HepG2 (cell line): ENCODE results near the gene RCOR1. TPM values are rescaled to one million over a fixed set of nuclear protein-coding genes. Genes with fewer than 3 reads are reported as not detected.

Experiments used
- GZF1 ChIP-seq: sonication (generic); formaldehyde crosslinking; IDR thresholded peaks from 2 replicates; pipeline ENCODE4 v1.5.1; 2020; ENCODE audit warnings: mild to moderate bottlenecking, missing genetic modification reagents
- MATR3 ChIP-seq: sonication (generic); formaldehyde crosslinking; IDR thresholded peaks from 2 replicates; pipeline ENCODE4 v1.4.0; 2020; ENCODE audit warnings: missing genetic modification reagents
- MTERF4 ChIP-seq: sonication (generic); formaldehyde crosslinking; IDR thresholded peaks from 2 replicates; pipeline ENCODE4 v1.8.0; 2023; ENCODE audit warnings: mild to moderate bottlenecking, missing genetic modification reagents
- NR2F1 ChIP-seq, 2 experiments: fragments of 450-650 bp in 1 of 2; formaldehyde crosslinking in 1 of 2; IDR thresholded peaks; 2 replicates each; pipeline versions ENCODE4 v1.5.0 to v1.6.1; 2016 to 2020; ENCODE audit warnings: mild to moderate bottlenecking in 1 of 2, missing compliant biosample characterization in 1 of 2, missing genetic modification reagents in 1 of 2, moderate library complexity in 1 of 2
- RBM22 ChIP-seq: fragments of 200-400 bp; formaldehyde crosslinking; optimal IDR thresholded peaks from 2 replicates; pipeline ENCODE3; 2017; ENCODE audit warnings: mild to moderate bottlenecking, low read length, moderate library complexity
- SATB2 ChIP-seq: sonication (generic); formaldehyde crosslinking; IDR thresholded peaks from 2 replicates; pipeline ENCODE4 v1.5.0; 2020; ENCODE audit warnings: missing genetic modification reagents
- SMAD3 ChIP-seq: sonication (generic); formaldehyde crosslinking; IDR thresholded peaks from 2 replicates; pipeline ENCODE4 v1.4.0; 2020; ENCODE audit warnings: missing genetic modification reagents
- SP1 ChIP-seq, 2 experiments: fragments of 450-650 bp in 1 of 2; sonication (generic) in 1 of 2; formaldehyde crosslinking in 1 of 2; IDR thresholded peaks; 2 replicates each; pipeline versions ENCODE4 v1.4.0 to v1.6.1; 2016 to 2020; ENCODE audit warnings: missing genetic modification reagents in 1 of 2
- ZNF354B ChIP-seq: sonication (generic); formaldehyde crosslinking; IDR thresholded peaks from 2 replicates; pipeline ENCODE4 v1.8.0; 2022; ENCODE audit warnings: mild to moderate bottlenecking, missing genetic modification reagents
- ZNF451 ChIP-seq: sonication (generic); formaldehyde crosslinking; IDR thresholded peaks from 2 replicates; pipeline ENCODE4 v1.5.0; 2020; ENCODE audit warnings: mild to moderate bottlenecking, missing genetic modification reagents
- polyA plus RNA-seq, 8 experiments: library from polyadenylated mRNA; depleted of rRNA in 3 of 8; stranded (reverse) in 7 of 8; unstranded in 1 of 8; fragments of >200 nt; fragmentation: Illumina TruSeq in 4 of 8; extraction: Trizol in 4 of 8; gene quantifications; 2 replicates each; pipeline versions ENCODE4 v1.2.1 to v1.2.3, GENCODE V29; 2011 to 2016; ENCODE audit warnings: low read depth in 4 of 8, missing spikeins in 1 of 8, mixed read lengths in 1 of 8; ENCODE audit not compliant: insufficient read depth in 1 of 8
- total RNA-seq, 5 experiments: library from RNA; depleted of rRNA; stranded (reverse); fragments of >200 nt; fragmentation: Illumina TruSeq; extraction: Trizol; gene quantifications; 2 replicates each; pipeline ENCODE4 v1.2.3, GENCODE V29; 2016; ENCODE audit warnings: low read depth in 1 of 5
- TF ChIP-seq, protein P1 (sequence below): IDR thresholded peaks from 2 replicates; pipeline ENCODE4 v1.6.1; 2016; ENCODE audit warnings: low read depth, missing genetic modification reagents, missing compliant biosample characterization
- TF ChIP-seq, protein P2 (sequence below): sonication (generic); formaldehyde crosslinking; IDR thresholded peaks from 2 replicates; pipeline ENCODE4 v1.4.0; 2020; ENCODE audit warnings: missing genetic modification reagents
- TF ChIP-seq, protein P3 (sequence below), 2 experiments: IDR thresholded peaks; 2 replicates each; pipeline ENCODE4 v1.6.1; 2011 to 2012; ENCODE audit warnings: low read length in 2 of 2, borderline replicate concordance in 1 of 2, low read depth in 1 of 2, mild to moderate bottlenecking in 1 of 2, moderate library complexity in 1 of 2
- TF ChIP-seq, protein P4 (sequence below): sonication (generic); formaldehyde crosslinking; IDR thresholded peaks from 2 replicates; pipeline ENCODE4 v1.4.0; 2020; ENCODE audit warnings: missing genetic modification reagents, mild to moderate bottlenecking, borderline replicate concordance

Gene RCOR1
- total and polyA plus RNA-seq, 2 of the 13 experiments (the other 11 are each of a cell fraction or from before 2014, with no cell fraction given) = 10.2 to 11.1 TPM

DNA sequence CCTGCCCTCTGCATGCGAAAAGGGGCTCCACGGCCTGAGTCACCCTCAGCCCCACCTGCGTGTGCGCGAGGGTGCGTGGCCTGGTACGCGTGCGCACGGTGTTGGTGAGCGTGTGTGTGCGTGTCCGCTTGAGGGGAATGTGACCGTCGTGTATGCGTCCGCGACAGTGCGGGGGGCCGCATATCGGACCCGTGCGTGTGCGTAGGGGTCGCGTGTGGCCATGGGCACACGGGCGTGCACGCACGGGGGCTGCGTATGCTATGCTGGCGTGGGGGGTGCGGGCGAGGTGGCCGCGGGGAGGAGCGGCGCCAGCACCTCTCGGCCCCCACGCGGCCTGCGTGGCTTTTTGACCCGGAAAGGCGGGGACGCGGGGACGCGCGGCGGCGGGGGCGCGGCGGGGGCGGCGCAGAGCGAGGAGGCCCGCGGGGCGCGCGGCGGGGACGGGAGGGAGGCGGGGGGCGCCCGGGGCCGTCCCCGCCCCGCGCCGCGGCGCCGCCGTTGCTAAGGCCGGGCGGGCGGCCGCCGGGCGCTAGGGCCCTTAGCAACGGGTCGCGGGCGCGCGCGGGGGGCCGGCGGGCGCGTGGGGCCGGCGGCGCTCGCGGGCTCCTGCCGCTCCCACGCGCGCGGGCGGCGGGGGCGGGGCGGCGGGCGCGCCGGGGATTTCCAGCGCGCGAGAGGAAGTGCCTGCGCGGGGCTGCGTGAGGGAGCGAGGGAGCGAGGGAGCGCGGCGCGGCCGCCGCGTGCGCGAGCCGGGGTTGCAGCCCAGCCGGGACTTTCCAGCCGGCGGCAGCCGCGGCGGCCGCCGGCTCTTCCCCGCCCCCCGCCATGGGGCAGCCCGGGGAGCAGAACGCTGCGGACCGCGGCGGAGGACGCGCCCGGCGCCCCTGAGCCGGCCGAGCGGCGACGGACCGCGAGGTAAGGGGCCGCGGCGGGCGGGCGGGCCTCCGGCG lies 184.6 kb downstream of the RCOR1 start, which contains the start of gene TRAF3 (continued):
- TF ChIP-seq SMAD3 (CRISPR knock-in tag) (no peak), ZNF451 (CRISPR knock-in tag) (no peak), GZF1 (no peak), MATR3 (CRISPR knock-in tag) (no peak), MTERF4 (CRISPR knock-in tag) (no peak), SP1 (IDR thresholded peaks at IDR 0.05) (no peak), SP1 (CRISPR knock-in tag; IDR thresholded peaks at IDR 0.05) (no peak), SATB2 (no peak), RBM22 (no peak), NR2F1 (CRISPR knock-in tag; IDR thresholded peaks at IDR 0.05) (no peak), ZNF354B (CRISPR knock-in tag) (no peak)
- TF ChIP-seq, protein P1, sequence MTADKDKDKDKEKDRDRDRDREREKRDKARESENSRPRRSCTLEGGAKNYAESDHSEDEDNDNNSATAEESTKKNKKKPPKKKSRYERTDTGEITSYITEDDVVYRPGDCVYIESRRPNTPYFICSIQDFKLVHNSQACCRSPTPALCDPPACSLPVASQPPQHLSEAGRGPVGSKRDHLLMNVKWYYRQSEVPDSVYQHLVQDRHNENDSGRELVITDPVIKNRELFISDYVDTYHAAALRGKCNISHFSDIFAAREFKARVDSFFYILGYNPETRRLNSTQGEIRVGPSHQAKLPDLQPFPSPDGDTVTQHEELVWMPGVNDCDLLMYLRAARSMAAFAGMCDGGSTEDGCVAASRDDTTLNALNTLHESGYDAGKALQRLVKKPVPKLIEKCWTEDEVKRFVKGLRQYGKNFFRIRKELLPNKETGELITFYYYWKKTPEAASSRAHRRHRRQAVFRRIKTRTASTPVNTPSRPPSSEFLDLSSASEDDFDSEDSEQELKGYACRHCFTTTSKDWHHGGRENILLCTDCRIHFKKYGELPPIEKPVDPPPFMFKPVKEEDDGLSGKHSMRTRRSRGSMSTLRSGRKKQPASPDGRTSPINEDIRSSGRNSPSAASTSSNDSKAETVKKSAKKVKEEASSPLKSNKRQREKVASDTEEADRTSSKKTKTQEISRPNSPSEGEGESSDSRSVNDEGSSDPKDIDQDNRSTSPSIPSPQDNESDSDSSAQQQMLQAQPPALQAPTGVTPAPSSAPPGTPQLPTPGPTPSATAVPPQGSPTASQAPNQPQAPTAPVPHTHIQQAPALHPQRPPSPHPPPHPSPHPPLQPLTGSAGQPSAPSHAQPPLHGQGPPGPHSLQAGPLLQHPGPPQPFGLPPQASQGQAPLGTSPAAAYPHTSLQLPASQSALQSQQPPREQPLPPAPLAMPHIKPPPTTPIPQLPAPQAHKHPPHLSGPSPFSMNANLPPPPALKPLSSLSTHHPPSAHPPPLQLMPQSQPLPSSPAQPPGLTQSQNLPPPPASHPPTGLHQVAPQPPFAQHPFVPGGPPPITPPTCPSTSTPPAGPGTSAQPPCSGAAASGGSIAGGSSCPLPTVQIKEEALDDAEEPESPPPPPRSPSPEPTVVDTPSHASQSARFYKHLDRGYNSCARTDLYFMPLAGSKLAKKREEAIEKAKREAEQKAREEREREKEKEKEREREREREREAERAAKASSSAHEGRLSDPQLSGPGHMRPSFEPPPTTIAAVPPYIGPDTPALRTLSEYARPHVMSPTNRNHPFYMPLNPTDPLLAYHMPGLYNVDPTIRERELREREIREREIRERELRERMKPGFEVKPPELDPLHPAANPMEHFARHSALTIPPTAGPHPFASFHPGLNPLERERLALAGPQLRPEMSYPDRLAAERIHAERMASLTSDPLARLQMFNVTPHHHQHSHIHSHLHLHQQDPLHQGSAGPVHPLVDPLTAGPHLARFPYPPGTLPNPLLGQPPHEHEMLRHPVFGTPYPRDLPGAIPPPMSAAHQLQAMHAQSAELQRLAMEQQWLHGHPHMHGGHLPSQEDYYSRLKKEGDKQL = no peak
- TF ChIP-seq, protein P2, sequence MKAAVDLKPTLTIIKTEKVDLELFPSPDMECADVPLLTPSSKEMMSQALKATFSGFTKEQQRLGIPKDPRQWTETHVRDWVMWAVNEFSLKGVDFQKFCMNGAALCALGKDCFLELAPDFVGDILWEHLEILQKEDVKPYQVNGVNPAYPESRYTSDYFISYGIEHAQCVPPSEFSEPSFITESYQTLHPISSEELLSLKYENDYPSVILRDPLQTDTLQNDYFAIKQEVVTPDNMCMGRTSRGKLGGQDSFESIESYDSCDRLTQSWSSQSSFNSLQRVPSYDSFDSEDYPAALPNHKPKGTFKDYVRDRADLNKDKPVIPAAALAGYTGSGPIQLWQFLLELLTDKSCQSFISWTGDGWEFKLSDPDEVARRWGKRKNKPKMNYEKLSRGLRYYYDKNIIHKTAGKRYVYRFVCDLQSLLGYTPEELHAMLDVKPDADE (CRISPR knock-in tag) = no peak
- TF ChIP-seq, protein P3, sequence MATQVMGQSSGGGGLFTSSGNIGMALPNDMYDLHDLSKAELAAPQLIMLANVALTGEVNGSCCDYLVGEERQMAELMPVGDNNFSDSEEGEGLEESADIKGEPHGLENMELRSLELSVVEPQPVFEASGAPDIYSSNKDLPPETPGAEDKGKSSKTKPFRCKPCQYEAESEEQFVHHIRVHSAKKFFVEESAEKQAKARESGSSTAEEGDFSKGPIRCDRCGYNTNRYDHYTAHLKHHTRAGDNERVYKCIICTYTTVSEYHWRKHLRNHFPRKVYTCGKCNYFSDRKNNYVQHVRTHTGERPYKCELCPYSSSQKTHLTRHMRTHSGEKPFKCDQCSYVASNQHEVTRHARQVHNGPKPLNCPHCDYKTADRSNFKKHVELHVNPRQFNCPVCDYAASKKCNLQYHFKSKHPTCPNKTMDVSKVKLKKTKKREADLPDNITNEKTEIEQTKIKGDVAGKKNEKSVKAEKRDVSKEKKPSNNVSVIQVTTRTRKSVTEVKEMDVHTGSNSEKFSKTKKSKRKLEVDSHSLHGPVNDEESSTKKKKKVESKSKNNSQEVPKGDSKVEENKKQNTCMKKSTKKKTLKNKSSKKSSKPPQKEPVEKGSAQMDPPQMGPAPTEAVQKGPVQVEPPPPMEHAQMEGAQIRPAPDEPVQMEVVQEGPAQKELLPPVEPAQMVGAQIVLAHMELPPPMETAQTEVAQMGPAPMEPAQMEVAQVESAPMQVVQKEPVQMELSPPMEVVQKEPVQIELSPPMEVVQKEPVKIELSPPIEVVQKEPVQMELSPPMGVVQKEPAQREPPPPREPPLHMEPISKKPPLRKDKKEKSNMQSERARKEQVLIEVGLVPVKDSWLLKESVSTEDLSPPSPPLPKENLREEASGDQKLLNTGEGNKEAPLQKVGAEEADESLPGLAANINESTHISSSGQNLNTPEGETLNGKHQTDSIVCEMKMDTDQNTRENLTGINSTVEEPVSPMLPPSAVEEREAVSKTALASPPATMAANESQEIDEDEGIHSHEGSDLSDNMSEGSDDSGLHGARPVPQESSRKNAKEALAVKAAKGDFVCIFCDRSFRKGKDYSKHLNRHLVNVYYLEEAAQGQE (IDR thresholded peaks at IDR 0.05; ENCODE audit: borderline replicate concordance in 1 of 2, low read depth in 1 of 2, low read length in 2 of 2) = no peak
- TF ChIP-seq, protein P4, sequence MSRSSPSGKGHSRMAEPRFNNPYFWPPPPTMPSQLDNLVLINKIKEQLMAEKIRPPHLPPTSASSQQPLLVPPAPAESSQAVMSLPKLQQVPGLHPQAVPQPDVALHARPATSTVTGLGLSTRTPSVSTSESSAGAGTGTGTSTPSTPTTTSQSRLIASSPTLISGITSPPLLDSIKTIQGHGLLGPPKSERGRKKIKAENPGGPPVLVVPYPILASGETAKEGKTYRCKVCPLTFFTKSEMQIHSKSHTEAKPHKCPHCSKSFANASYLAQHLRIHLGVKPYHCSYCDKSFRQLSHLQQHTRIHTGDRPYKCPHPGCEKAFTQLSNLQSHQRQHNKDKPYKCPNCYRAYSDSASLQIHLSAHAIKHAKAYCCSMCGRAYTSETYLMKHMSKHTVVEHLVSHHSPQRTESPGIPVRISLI = 0 out of 2 replicates have a peak, but pooled peaks have one; percentile 24
